Measurements from ENCODE around the gene ZNF792.

DNA sequence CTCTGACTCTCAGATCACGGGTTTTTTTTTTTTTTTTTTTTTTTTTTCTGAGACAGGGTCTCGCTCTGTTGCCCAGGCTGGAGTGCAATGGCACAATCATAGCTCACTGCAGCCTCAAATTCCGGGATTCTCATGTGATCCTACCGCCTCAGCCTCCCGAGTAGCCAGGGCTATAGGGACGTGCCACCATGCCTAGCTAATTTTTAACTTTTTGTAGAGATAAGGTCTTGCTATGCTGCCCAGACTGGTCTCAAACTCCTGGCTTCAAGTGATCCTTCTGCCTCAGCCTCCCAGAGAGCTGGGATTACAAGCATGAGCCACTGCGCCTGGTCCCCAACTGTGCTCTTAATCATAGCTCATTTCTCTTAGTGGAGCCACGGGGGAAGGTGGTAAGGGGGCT lies 31.5 kb upstream of the ZNF792 start:
- TF ChIP-seq, protein P1, sequence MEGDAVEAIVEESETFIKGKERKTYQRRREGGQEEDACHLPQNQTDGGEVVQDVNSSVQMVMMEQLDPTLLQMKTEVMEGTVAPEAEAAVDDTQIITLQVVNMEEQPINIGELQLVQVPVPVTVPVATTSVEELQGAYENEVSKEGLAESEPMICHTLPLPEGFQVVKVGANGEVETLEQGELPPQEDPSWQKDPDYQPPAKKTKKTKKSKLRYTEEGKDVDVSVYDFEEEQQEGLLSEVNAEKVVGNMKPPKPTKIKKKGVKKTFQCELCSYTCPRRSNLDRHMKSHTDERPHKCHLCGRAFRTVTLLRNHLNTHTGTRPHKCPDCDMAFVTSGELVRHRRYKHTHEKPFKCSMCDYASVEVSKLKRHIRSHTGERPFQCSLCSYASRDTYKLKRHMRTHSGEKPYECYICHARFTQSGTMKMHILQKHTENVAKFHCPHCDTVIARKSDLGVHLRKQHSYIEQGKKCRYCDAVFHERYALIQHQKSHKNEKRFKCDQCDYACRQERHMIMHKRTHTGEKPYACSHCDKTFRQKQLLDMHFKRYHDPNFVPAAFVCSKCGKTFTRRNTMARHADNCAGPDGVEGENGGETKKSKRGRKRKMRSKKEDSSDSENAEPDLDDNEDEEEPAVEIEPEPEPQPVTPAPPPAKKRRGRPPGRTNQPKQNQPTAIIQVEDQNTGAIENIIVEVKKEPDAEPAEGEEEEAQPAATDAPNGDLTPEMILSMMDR (conservative IDR thresholded peaks at IDR 0.05 in 1 of 2, IDR thresholded peaks at IDR 0.05 in 1 of 2; ENCODE audit: extremely low read depth in 1 of 2, insufficient read depth in 1 of 2, low read depth in 1 of 2, low read length in 2 of 2): no peak
- no peak for TF ChIP-seq EZH2 (IDR thresholded peaks at IDR 0.05; ENCODE audit: borderline replicate concordance, low read length)
